ENCODE data around the gene ZNF587. TPM values are rescaled to one million over a fixed set of nuclear protein-coding genes. Genes with fewer than 3 reads are reported as not detected.
"Not testable (repeated sequence)": the region's sequence is repeated elsewhere in the genome, so short reads cannot be mapped to it uniquely, and the experiment has no call there.

Gene ZNF587
- total RNA-seq, 2 experiments from 2014 or later, result 23.6 to 24.1 TPM

DNA sequence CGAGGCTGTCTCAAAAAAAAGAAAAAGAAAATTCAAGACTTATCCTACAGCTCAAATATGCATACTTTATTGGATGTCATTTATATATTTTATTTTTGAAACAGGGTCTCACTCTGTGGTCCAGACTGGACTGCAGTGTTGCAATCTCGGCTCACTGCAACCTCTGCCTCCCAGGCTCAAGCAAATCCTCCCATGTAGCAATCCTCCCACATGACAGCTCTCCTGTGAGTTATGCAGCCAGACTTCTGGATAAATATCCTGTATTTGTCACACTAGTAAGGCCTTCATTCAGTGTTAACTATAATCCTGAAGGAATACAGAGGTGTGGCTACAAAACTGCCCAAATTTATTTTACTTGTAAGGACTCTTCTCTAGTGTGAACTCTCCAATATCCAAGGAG, 42.1 kb upstream of the ZNF587 start:
- H3K4me1 Mint-ChIP-seq (ENCODE audit: low read depth), result peaks cover 39% of the 10 kb centered on the region
- peaks cover 52% of the 10 kb centered on the region for H3K36me3 Mint-ChIP-seq (ENCODE audit: low read depth)
- ATAC-seq (no peak), DNase-seq (no peak)
- H3K27ac Mint-ChIP-seq, result no peak overlapping the region
- H3K4me3 Mint-ChIP-seq, result no peak overlapping the region
- H3K9me3 Mint-ChIP-seq, result no peaks in the 10 kb centered on the region
- intact Hi-C loops (cut with micrococcal nuclease), result no loop called here
- no peak for TF ChIP-seq CTCF (IDR thresholded peaks at IDR 0.05)
- ChIA-PET POLR2A (interaction anchor here (0.6 kb wide), 1 partner anchor 49 kb away, joined by 3 read pairs; no protein-coding TSS in a partner anchor), CTCF (no interaction called here)
- H3K27me3 Mint-ChIP-seq, result no peaks in the 10 kb centered on the region

DNA sequence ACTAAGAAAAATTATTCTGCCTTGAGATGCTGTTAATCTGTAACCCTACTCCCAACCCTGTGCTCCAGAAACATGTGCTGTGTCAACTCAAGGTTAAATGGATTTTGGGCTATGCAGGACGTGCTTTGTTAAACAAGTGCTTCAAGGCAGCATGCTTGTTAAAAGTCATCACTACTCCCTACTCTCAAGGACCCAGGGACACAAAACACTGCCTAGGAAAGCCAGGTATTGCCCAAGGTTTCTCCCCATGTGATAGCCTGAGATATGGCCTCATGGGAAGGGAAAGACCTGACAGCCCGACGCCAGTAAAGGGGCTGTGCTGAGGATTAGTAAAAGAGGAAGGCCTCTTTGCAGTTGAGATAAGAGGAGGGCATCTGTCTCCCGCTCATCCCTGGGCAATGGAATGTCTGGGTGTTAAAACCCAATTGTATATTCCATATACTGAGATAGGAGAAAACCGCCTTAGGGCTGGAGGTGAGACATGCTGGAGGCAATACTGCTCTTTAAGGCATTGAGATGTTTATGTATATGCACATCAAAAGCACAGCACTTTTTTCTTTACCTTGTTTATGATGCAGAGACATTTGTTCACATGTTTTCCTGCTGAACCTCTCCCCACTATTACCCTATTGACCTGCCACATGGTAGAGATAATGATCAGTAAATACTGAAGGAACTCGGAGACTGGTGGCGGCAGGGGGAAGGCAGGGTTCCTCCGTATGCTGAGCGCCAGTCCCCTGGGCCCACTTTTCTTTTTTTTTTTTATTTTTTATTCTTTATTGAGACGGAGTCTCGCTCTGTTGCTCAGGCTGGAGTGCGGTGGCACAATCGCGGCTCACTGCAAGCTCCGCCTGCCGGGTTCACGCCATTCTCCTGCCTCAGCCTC, 39.0 kb upstream of the ZNF587 start:
- intact Hi-C loops (cut with micrococcal nuclease); CTCF ChIA-PET; H3K4me3 Mint-ChIP-seq; DNase-seq; ATAC-seq; H3K27me3 Mint-ChIP-seq; POLR2A ChIA-PET; H3K27ac Mint-ChIP-seq; H3K9me3 Mint-ChIP-seq: not testable (repeated sequence)
- Mint-ChIP-seq H3K36me3 (ENCODE audit: low read depth) (peaks cover 52% of the 10 kb centered on the region), H3K4me1 (ENCODE audit: low read depth) (peaks cover 44% of the 10 kb centered on the region)

DNA sequence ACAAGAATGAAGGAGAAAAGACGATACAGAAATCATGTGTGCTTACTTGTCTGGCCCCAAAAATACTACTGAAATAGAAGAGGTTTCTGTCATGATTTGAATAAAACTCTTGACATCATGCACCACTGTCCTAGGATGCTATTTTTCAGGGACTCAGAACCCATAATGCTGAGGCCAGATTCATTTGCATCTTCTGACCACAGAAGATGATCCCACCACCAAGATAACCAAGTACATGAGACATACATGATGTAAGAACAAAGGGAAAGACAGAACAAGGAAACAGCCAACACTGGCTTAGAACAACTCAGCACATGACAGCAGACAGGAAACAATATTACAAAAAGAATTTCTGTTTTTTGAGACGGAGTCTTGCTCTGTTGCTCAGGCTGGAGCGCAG, 37.4 kb upstream of the ZNF587 start:
- Mint-ChIP-seq H3K9me3 (no peaks in the 10 kb centered on the region), H3K27me3 (no peaks in the 10 kb centered on the region), H3K36me3 (ENCODE audit: low read depth) (peaks cover 44% of the 10 kb centered on the region), H3K4me1 (ENCODE audit: low read depth) (peaks cover 50% of the 10 kb centered on the region), H3K4me3 (no peak overlapping the region), H3K27ac (peak overlapping the region; percentile 52)
- TF ChIP-seq CTCF (IDR thresholded peaks at IDR 0.05), result no peak
- DNase-seq (no peak), ATAC-seq (no peak)
- CTCF ChIA-PET, result no interaction called here
- intact Hi-C loops (cut with micrococcal nuclease), result no loop called here
- POLR2A ChIA-PET, result no interaction called here

DNA sequence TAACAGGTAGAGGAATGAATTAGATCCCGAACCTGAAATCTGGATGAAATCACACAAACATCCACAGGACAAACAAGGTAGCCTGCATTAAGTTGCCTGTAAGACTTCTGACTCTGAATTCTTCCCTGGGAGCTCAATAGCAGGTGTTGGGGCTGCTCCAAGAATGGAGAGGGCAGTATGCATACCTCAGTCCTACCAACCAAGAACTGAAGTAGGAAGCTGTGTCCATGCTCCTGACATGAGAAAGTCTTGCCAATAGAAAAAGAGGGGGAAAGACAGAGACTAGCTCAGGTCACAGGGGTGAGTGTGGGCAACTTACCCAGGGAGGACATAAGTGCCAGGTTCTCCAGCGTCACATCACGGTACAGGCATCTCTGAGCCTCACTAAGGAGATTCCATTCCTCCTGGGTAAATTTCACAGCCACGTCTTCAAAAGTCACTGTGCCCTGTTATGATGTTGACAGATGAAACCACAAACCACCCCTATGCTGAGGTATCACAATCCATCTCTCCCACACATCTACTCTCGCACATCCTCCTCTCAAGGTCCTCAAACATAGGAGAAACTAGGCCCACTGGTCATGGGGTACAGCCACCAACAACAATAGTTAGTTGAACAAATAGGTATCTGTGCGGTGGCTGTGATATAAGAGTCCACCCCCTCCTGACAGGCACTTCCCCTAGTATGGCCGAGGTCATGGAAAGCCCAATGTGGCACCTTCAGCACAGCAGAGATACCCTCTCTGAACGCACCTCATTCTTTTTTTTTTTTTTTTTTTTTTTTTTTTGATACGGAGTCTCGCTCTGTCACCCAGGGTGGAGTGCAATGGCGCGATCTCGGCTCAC, 36.5 kb upstream of the ZNF587 start:
- H3K27ac Mint-ChIP-seq, result peak overlapping the region; percentile 84
- ATAC-seq (peak; percentile 17), DNase-seq (peak; percentile 35)
- intact Hi-C loops (cut with micrococcal nuclease); H3K27me3 Mint-ChIP-seq; H3K9me3 Mint-ChIP-seq; POLR2A ChIA-PET; CTCF ChIA-PET: not testable (repeated sequence)
- peaks cover 50% of the 10 kb centered on the region for H3K4me1 Mint-ChIP-seq (ENCODE audit: low read depth)
- H3K36me3 Mint-ChIP-seq (ENCODE audit: low read depth), result peaks cover 37% of the 10 kb centered on the region
- H3K4me3 Mint-ChIP-seq, result peak overlapping the region; percentile 94

GRCh38 chr19:57813919-57814504, 35.6 kb upstream of the ZNF587 start:
- peak overlapping the region; percentile 90 for H3K27ac Mint-ChIP-seq
- peaks cover 33% of the 10 kb centered on the region for H3K36me3 Mint-ChIP-seq (ENCODE audit: low read depth)
- ATAC-seq (no peak), DNase-seq (no peak)
- H3K4me1 Mint-ChIP-seq (ENCODE audit: low read depth), result peaks cover 50% of the 10 kb centered on the region
- intact Hi-C loops (cut with micrococcal nuclease), result no loop called here
- no peak for TF ChIP-seq CTCF (IDR thresholded peaks at IDR 0.05)
- peak overlapping the region; percentile 94 for H3K4me3 Mint-ChIP-seq
- H3K27me3 Mint-ChIP-seq, result no peaks in the 10 kb centered on the region
- H3K9me3 Mint-ChIP-seq, result no peaks in the 10 kb centered on the region
- ChIA-PET CTCF (no interaction called here), POLR2A (interaction anchor here (1.6 kb wide), 1 partner anchor 12 kb away, joined by 6 read pairs; no protein-coding TSS in a partner anchor)
